ENCODE data around the gene MSI2. TPM values are rescaled to one million over a fixed set of nuclear protein-coding genes. Genes with fewer than 3 reads are reported as not detected.

MSI2 gene
- total and polyA plus RNA-seq, 2 experiments from 2014 or later: 15.7 to 76.4 TPM

- H3K27me3 ChIP-seq: no peaks in the 10 kb centered on the region
- H3K36me3 ChIP-seq: no peaks in the 10 kb centered on the region
- no peak for TF ChIP-seq CTCF (IDR thresholded peaks at IDR 0.05; ENCODE audit: low read depth, low read length)
- peaks cover 12% of the 10 kb centered on the region for H3K4me1 ChIP-seq (ENCODE audit: low read depth)
- H3K27ac ChIP-seq: no peak overlapping the region
- H3K4me3 ChIP-seq: no peak overlapping the region
- DNase-seq (ENCODE audit: low read depth in 1 of 2, low spot score in 1 of 2): no peak
- no peaks in the 10 kb centered on the region for H3K9me3 ChIP-seq (ENCODE audit: low read depth)
Observed at GRCh38 chr17:57344261-57344660, 87.9 kb downstream of the MSI2 start.

- no peak for TF ChIP-seq CTCF (IDR thresholded peaks at IDR 0.05; ENCODE audit: low read depth, low read length)
- no peaks in the 10 kb centered on the region for H3K36me3 ChIP-seq
- no peak overlapping the region for H3K4me3 ChIP-seq
- no peak for DNase-seq (ENCODE audit: low read depth in 1 of 2, low spot score in 1 of 2)
- H3K4me1 ChIP-seq (ENCODE audit: low read depth): peaks cover 22% of the 10 kb centered on the region
- H3K9me3 ChIP-seq (ENCODE audit: low read depth): no peaks in the 10 kb centered on the region
- H3K27me3 ChIP-seq: no peaks in the 10 kb centered on the region
- H3K27ac ChIP-seq: no peak overlapping the region
Observed at GRCh38 chr17:57349541-57350247, 93.4 kb downstream of the MSI2 start.

- H3K9me3 ChIP-seq (ENCODE audit: low read depth): no peaks in the 10 kb centered on the region
- H3K27me3 ChIP-seq: no peaks in the 10 kb centered on the region
- peaks cover 28% of the 10 kb centered on the region for H3K4me1 ChIP-seq (ENCODE audit: low read depth)
- no peak for DNase-seq (ENCODE audit: low read depth in 1 of 2, low spot score in 1 of 2)
- H3K4me3 ChIP-seq: no peak overlapping the region
- no peak overlapping the region for H3K27ac ChIP-seq
- TF ChIP-seq CTCF (IDR thresholded peaks at IDR 0.05; ENCODE audit: low read depth, low read length): no peak
- no peaks in the 10 kb centered on the region for H3K36me3 ChIP-seq
Observed at GRCh38 chr17:57350266-57350665, 93.9 kb downstream of the MSI2 start.

- Histone ChIP-seq H3K4me1 (ENCODE audit: low read depth) (peaks cover 50% of the 10 kb centered on the region), H3K4me3 (no peak overlapping the region), H3K36me3 (no peaks in the 10 kb centered on the region), H3K27ac (no peak overlapping the region), H3K27me3 (no peaks in the 10 kb centered on the region), H3K9me3 (ENCODE audit: low read depth) (no peaks in the 10 kb centered on the region)
- TF ChIP-seq CTCF (IDR thresholded peaks at IDR 0.05; ENCODE audit: low read depth, low read length): no peak
- DNase-seq (ENCODE audit: low read depth in 1 of 2, low spot score in 1 of 2): no peak
Observed at GRCh38 chr17:57352665-57353175, 96.4 kb downstream of the MSI2 start.

- Histone ChIP-seq H3K4me3 (no peak overlapping the region), H3K27ac (no peak overlapping the region), H3K36me3 (no peaks in the 10 kb centered on the region), H3K9me3 (ENCODE audit: low read depth) (no peaks in the 10 kb centered on the region), H3K4me1 (ENCODE audit: low read depth) (peaks cover 38% of the 10 kb centered on the region), H3K27me3 (no peaks in the 10 kb centered on the region)
- DNase-seq (ENCODE audit: low read depth in 1 of 2, low spot score in 1 of 2): no peak
- TF ChIP-seq CTCF (IDR thresholded peaks at IDR 0.05; ENCODE audit: low read depth, low read length): no peak
Observed at GRCh38 chr17:57354673-57355072, 98.3 kb downstream of the MSI2 start.
